Right atrium auricular region (tissue), 2 donors: ENCODE data around the gene GMPR. TPM values are rescaled to one million over a fixed set of nuclear protein-coding genes. Genes with fewer than 3 reads are reported as not detected.
"Not testable (repeated sequence)": the region's sequence is repeated elsewhere in the genome, so short reads cannot be mapped to it uniquely, and the experiment has no call there.

Source experiments
- DNase-seq: peaks from one replicate; pipeline ENCODE4 v3.0.0-alpha.2; 2019; ENCODE audit warnings: low spot score
- H3K27ac ChIP-seq, 2 donors: fragments of 200-600 bp; sonication (generic); 1 replicate in 1 of 2; 2 replicates in 1 of 2; pipeline ENCODE4 v1.5.1; 2016 to 2019
- H3K27me3 ChIP-seq, 2 donors: fragments of 200-600 bp; sonication (generic); one replicate each; pipeline versions ENCODE4 v1.5.1 to v1.6.0; 2017 to 2019
- H3K36me3 ChIP-seq: fragments of 200-600 bp; sonication (generic); one replicate; pipeline ENCODE4 v1.5.1; 2016
- H3K4me1 ChIP-seq, 2 donors: fragments of 200-600 bp; sonication (generic); one replicate each; pipeline versions ENCODE4 v1.5.1 to v1.6.0; 2017 to 2019
- H3K4me3 ChIP-seq, 2 donors: fragments of 200-600 bp; sonication (generic); 1 replicate in 1 of 2; 2 replicates in 1 of 2; pipeline ENCODE4 v1.5.1; 2017 to 2019; ENCODE audit warnings: mild to moderate bottlenecking in 1 of 2, moderate library complexity in 1 of 2
- H3K9me3 ChIP-seq, 2 donors: fragments of 200-600 bp; sonication (generic); one replicate each; pipeline ENCODE4 v1.5.1; 2019
- CTCF ChIP-seq, 2 donors: fragments of 200-600 bp; sonication (generic); IDR thresholded peaks; one replicate each; pipeline ENCODE4 v1.5.1; 2019; ENCODE audit warnings: antibody characterized with exemption in 2 of 2
- total RNA-seq, 2 donors: library from RNA; depleted of rRNA; stranded (reverse); fragments of >200 nt; gene quantifications; one replicate each; pipeline ENCODE4 v1.1.0, GENCODE V29; 2016

GMPR gene
- total RNA-seq, 2 donors from 2014 or later, result 70.1 to 89.5 TPM

GRCh38 chr6:16217156-16217721 lies 21.1 kb upstream of the GMPR start:
- Histone ChIP-seq H3K36me3 (no peaks in the 10 kb centered on the region), H3K9me3 (no peaks in the 10 kb centered on the region), H3K4me1 (peaks cover 0 to 22% of the 10 kb centered on the region in 2 donors), H3K4me3 (no peak overlapping the region), H3K27me3 (no peaks in the 10 kb centered on the region), H3K27ac (peak overlapping the region in 1 of 2 donors; percentile 31)
- DNase-seq, result peak; percentile 57
- no peak for TF ChIP-seq CTCF (IDR thresholded peaks at IDR 0.05)

- no peaks in the 10 kb centered on the region for H3K36me3 ChIP-seq
- H3K4me1 ChIP-seq, result no peaks in the 10 kb centered on the region
- TF ChIP-seq CTCF (IDR thresholded peaks at IDR 0.05), result no peak
- no peak overlapping the region for H3K4me3 ChIP-seq
- no peaks in the 10 kb centered on the region for H3K9me3 ChIP-seq
- no peaks in the 10 kb centered on the region for H3K27me3 ChIP-seq
- H3K27ac ChIP-seq, result no peak overlapping the region
- DNase-seq, result no peak
Observed at GRCh38 chr6:16222826-16223225, 15.6 kb upstream of the GMPR start.

DNA sequence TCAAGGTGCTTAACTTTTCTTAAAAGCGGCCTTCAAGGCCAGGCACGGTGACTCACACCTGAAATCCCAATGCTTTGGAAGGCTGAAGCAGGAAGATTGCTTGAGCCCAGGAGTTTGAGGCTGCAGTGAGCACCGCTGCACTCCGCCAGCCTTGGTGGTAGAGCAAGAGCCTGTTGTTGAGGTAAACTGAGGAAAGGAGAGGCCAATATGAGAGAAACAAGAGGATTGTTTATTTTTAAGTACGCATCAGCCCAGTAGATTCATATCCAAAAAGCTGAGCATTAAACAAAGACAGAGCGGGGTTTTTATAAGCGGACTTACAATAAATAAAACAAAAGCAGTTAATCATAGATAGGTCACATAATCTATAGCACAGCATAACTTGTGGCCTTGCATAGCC lies 15.0 kb upstream of the GMPR start:
- no peaks in the 10 kb centered on the region for H3K27me3 ChIP-seq
- no peak overlapping the region for H3K4me3 ChIP-seq
- H3K4me1 ChIP-seq, result no peaks in the 10 kb centered on the region
- DNase-seq, result no peak
- H3K36me3 ChIP-seq, result no peaks in the 10 kb centered on the region
- H3K27ac ChIP-seq, result no peak overlapping the region
- TF ChIP-seq CTCF (IDR thresholded peaks at IDR 0.05), result no peak
- H3K9me3 ChIP-seq, result no peaks in the 10 kb centered on the region

- TF ChIP-seq CTCF (IDR thresholded peaks at IDR 0.05), result no peak
- H3K9me3 ChIP-seq, result no peaks in the 10 kb centered on the region
- H3K4me3 ChIP-seq, result no peak overlapping the region
- H3K27me3 ChIP-seq, result no peaks in the 10 kb centered on the region
- H3K36me3 ChIP-seq, result no peaks in the 10 kb centered on the region
- peaks cover 0 to 5% of the 10 kb centered on the region in 2 donors for H3K4me1 ChIP-seq
- no peak for DNase-seq
- no peak overlapping the region for H3K27ac ChIP-seq
Observed at GRCh38 chr6:16224409-16224808, 14.0 kb upstream of the GMPR start.

DNA sequence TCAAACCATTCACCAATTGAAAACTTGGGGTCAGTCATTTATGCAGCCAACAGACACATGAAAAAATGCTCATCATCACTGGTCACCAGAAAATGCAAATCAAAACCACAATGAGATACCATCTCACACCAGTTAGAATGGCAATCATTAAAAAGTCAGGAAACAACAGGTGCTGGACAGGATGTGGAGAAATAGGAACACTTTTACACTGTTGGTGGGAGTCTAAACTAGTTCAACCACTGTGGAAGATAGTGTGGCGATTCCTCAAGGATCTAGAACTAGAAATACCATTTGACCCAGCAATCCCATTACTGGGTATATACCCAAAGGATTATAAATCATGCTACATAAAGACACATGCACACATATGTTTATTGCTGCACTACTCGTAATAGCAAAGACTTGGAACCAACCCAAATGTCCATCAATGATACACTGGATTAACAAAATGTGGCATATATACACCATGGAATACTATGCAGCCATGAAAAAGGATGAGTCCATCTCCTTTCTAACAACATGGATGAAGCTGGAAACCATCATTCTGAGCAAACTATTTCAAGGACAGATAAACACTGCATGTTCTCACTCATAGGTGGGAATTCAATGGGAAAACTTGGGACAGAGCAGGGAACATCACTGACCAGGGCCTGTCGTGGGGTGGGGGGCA lies 13.2 kb upstream of the GMPR start:
- not testable (repeated sequence) for H3K36me3 ChIP-seq
- peaks cover 0 to 13% of the 10 kb centered on the region in 2 donors for H3K4me1 ChIP-seq

DNA sequence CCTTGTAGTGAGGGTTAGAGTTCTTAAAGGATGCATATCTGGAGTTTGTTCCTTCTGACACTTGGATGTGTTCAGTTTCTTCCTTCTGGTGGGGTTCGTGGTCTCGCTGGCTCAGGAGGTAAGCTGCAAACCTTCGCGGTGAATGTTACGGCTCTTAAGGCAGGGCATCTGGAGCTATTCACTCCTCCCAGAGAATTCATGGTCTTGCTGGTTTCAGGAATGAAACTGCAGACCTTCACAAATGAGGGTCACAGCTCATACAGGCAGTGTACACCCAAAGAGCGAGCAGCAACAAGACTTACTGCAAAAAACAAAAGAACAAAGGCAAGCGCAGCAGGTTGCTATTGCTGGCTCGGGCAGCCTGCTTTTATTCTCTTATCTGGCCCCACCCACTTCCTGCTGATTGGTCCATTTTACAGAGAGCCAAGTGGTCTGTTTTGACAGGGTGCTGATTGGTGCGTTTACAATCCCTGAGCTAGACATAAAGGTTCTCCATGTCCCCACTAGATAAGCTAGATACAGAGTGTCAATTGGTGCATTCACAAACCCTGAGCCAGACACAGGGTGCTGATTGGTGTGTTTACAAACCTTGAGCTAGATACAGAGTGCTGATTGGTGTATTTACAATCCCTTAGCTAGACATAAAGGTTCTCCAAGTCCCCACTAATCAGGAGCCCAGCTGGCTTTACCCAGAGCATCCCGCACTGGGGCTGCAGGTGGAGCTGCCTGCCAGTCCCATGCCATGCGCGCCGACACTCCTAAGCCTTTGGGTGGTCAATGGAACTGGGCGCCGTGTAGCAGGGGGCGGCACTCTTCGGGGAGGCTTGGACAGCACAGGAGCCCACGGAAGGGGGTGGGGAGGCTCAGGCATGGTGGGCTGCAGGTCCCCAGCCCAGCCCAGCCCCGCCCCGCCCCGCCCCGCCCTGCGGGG lies 12.0 kb upstream of the GMPR start:
- H3K9me3 ChIP-seq, H3K27me3 ChIP-seq, H3K4me3 ChIP-seq, DNase-seq, H3K36me3 ChIP-seq, H3K27ac ChIP-seq: not testable (repeated sequence)
- H3K4me1 ChIP-seq, result peaks cover 0 to 14% of the 10 kb centered on the region in 2 donors

More for the DNA sequence above, 13.2 kb upstream of the GMPR start:
- H3K4me3 ChIP-seq, H3K27me3 ChIP-seq, H3K27ac ChIP-seq, DNase-seq, H3K9me3 ChIP-seq: not testable (repeated sequence)
